SJCRH30 (cell line): ENCODE results near the gene TNKS1BP1. TPM values are rescaled to one million over a fixed set of nuclear protein-coding genes. Genes with fewer than 3 reads are reported as not detected.
"Not testable (repeated sequence)": the region's sequence is repeated elsewhere in the genome, so short reads cannot be mapped to it uniquely, and the experiment has no call there.

ENCODE experiments used
- DNase-seq, 2 experiments: peaks; one replicate each; pipeline ENCODE4 v3.0.0-alpha.2; 2015 to 2020
- H3K27ac ChIP-seq: fragments of 250-450 bp; sonication (Bioruptor Pico); 2 replicates; pipeline ENCODE4 v1.5.1; 2020; ENCODE audit warnings: mild to moderate bottlenecking, moderate library complexity
- H3K27me3 ChIP-seq: fragments of 250-450 bp; sonication (Bioruptor Pico); 2 replicates; pipeline ENCODE4 v1.5.1; 2020; ENCODE audit warnings: mild to moderate bottlenecking, moderate library complexity
- H3K36me3 ChIP-seq: fragments of 250-450 bp; sonication (Bioruptor Pico); 2 replicates; pipeline ENCODE4 v1.5.1; 2020; ENCODE audit warnings: mild to moderate bottlenecking, moderate library complexity
- H3K4me1 ChIP-seq: fragments of 250-450 bp; sonication (Bioruptor Pico); 2 replicates; pipeline ENCODE4 v1.5.1; 2020; ENCODE audit warnings: mild to moderate bottlenecking, moderate library complexity
- H3K4me3 ChIP-seq: fragments of 250-450 bp; sonication (Bioruptor Pico); 2 replicates; pipeline ENCODE4 v1.5.1; 2020; ENCODE audit warnings: mild to moderate bottlenecking, moderate library complexity
- H3K9me3 ChIP-seq: fragments of 250-450 bp; sonication (Bioruptor Pico); replicated peaks from 2 replicates; pipeline ENCODE4 v1.5.1; 2020; ENCODE audit warnings: mild to moderate bottlenecking, moderate library complexity
- total RNA-seq: library from RNA; depleted of rRNA; stranded (reverse); fragments of >200 nt; shearing (Covaris generic); gene quantifications from 2 replicates; pipeline ENCODE4 v1.2.3, GENCODE V29; 2014; rRNA removed

TNKS1BP1 gene, protein sequence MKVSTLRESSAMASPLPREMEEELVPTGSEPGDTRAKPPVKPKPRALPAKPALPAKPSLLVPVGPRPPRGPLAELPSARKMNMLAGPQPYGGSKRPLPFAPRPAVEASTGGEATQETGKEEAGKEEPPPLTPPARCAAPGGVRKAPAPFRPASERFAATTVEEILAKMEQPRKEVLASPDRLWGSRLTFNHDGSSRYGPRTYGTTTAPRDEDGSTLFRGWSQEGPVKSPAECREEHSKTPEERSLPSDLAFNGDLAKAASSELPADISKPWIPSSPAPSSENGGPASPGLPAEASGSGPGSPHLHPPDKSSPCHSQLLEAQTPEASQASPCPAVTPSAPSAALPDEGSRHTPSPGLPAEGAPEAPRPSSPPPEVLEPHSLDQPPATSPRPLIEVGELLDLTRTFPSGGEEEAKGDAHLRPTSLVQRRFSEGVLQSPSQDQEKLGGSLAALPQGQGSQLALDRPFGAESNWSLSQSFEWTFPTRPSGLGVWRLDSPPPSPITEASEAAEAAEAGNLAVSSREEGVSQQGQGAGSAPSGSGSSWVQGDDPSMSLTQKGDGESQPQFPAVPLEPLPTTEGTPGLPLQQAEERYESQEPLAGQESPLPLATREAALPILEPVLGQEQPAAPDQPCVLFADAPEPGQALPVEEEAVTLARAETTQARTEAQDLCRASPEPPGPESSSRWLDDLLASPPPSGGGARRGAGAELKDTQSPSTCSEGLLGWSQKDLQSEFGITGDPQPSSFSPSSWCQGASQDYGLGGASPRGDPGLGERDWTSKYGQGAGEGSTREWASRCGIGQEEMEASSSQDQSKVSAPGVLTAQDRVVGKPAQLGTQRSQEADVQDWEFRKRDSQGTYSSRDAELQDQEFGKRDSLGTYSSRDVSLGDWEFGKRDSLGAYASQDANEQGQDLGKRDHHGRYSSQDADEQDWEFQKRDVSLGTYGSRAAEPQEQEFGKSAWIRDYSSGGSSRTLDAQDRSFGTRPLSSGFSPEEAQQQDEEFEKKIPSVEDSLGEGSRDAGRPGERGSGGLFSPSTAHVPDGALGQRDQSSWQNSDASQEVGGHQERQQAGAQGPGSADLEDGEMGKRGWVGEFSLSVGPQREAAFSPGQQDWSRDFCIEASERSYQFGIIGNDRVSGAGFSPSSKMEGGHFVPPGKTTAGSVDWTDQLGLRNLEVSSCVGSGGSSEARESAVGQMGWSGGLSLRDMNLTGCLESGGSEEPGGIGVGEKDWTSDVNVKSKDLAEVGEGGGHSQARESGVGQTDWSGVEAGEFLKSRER (N-terminal part only)
- total RNA-seq: 53.5 and 70.9 TPM in 2 replicates

GRCh38 chr11:57324886-57325734 is at the start of gene TNKS1BP1:
Gene TNKS1BP1 (minus strand): TSS chr11:57324952. CDS start chr11:57321885, 3,067 bp downstream.
- peak within 1 kb of the TSS; percentile 65 for H3K4me3 ChIP-seq
- no peaks in the 10 kb centered on the region for H3K27me3 ChIP-seq
- H3K36me3 ChIP-seq: peaks cover 41% of the 10 kb centered on the region
- H3K27ac ChIP-seq: peak within 1 kb of the TSS; percentile 78
- peaks cover 21% of the 10 kb centered on the region for H3K4me1 ChIP-seq
- no peaks in the 10 kb centered on the region for H3K9me3 ChIP-seq
- peak; percentile 96 to 98 for DNase-seq

GRCh38 chr11:57373146-57373545 is 48.4 kb upstream of the TNKS1BP1 start:
- H3K4me3 ChIP-seq: no peak overlapping the region
- H3K27ac ChIP-seq: no peak overlapping the region
- H3K27me3 ChIP-seq: peaks cover 3% of the 10 kb centered on the region; the same call in 1 of the 2 replicates
- DNase-seq: no peak
- H3K36me3 ChIP-seq: no peaks in the 10 kb centered on the region
- H3K9me3 ChIP-seq: no peaks in the 10 kb centered on the region
- H3K4me1 ChIP-seq: no peaks in the 10 kb centered on the region

- Histone ChIP-seq H3K4me1 (no peaks in the 10 kb centered on the region), H3K9me3 (no peaks in the 10 kb centered on the region), H3K27me3 (peaks cover 3% of the 10 kb centered on the region; the same call in 1 of the 2 replicates), H3K4me3 (no peak overlapping the region), H3K27ac (no peak overlapping the region), H3K36me3 (no peaks in the 10 kb centered on the region)
- DNase-seq: no peak
These were observed 46.2 kb upstream of the TNKS1BP1 start for GRCh38 chr11:57370941-57371340.

GRCh38 chr11:57370251-57370650 is 45.5 kb upstream of the TNKS1BP1 start:
- Histone ChIP-seq H3K4me1 (no peaks in the 10 kb centered on the region), H3K9me3 (no peaks in the 10 kb centered on the region), H3K27me3 (peaks cover 3% of the 10 kb centered on the region; the same call in 1 of the 2 replicates), H3K36me3 (no peaks in the 10 kb centered on the region), H3K27ac (no peak overlapping the region), H3K4me3 (no peak overlapping the region)
- DNase-seq: no peak

GRCh38 chr11:57368845-57369232 is 44.1 kb upstream of the TNKS1BP1 start:
- Histone ChIP-seq H3K36me3 (no peaks in the 10 kb centered on the region), H3K4me3 (no peak overlapping the region), H3K4me1 (no peaks in the 10 kb centered on the region), H3K27ac (no peak overlapping the region), H3K27me3 (peaks cover 3% of the 10 kb centered on the region; the same call in 1 of the 2 replicates), H3K9me3 (no peaks in the 10 kb centered on the region)
- no peak for DNase-seq

DNA sequence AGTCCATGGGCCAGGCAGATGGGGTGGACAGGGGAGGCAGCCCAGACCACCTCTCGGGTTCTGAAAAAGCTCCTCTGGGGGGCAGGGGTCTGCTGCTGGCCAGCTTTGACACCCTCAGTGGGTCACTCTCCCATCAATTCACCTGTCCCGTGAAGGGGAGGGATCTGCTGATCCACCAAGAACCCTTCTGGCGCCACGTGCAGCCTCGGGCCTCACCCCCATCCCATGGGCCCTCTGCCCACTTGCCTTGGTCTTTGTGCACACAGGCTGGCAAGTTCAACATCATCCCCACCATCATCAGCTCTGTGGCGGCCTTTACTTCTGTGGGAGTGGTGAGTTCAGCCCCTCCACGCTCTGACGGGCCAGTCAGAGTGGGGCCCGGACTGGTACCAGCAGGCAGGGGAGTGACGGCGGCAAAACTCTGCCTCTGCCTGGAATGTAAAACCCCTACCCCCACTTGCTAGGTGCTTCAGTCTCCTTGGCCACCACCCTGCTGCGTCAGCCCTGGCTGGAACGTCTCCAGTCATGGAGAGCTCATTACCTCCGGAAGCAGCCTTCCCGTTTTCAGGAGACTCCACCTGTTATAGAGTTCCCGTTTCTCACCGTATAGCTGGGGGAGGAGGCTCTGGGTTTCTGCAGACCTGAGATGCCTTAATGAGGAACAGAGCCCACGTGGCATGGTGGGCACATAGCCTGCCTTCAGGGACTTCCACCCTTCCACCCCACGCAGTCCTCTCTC is 43.5 kb upstream of the TNKS1BP1 start:
- Histone ChIP-seq H3K4me3 (no peak overlapping the region), H3K36me3 (no peaks in the 10 kb centered on the region), H3K27me3 (peaks cover 2% of the 10 kb centered on the region; the same call in 1 of the 2 replicates), H3K27ac (no peak overlapping the region), H3K4me1 (no peaks in the 10 kb centered on the region), H3K9me3 (no peaks in the 10 kb centered on the region)
- DNase-seq: no peak

DNA sequence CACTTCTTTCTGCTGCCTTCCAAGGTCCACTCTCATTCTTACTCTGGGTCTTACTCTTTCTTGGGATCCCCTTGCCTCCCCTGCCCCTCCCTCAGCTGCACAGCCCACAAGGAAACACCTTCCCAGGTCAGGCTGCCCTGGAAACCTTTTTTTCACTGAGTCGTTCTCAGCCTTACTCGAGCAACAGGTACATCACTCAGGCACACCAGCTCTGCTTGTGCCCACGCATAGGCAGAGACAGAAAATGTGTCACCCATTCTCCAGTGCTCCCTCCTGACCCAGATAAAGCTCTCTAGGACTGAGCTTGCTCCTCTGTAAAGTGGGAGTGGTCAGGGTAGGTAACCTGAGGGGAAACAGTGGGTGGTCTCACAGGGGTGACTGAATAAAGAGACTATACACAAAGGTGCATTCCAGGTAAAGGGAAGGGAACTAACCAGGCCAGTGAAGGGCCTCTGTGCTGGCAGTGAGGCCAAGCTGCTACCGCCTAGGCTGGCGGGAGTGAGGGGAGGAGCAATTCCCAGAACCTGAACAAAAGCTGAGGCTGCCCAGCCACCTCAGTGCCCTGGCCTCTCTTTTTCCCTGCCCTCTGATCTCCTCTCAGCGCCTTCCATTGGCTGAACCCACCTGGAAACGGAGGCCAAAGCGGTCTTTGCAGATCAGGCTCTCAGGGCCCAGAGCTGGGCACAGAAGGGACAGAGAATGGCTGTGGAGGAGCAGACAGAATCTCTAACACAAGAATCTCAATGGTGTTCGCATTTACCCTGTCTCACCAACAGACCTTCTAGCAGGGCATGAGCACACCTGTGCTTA is 40.3 kb upstream of the TNKS1BP1 start:
- no peaks in the 10 kb centered on the region for H3K9me3 ChIP-seq
- H3K27me3 ChIP-seq: 0 out of 2 replicates have a peak, but pooled peaks cover 3% of the 10 kb centered on the region
- H3K4me3 ChIP-seq: no peak overlapping the region
- H3K27ac ChIP-seq: no peak overlapping the region
- H3K36me3 ChIP-seq: no peaks in the 10 kb centered on the region
- DNase-seq: no peak
- peaks cover 5% of the 10 kb centered on the region for H3K4me1 ChIP-seq

DNA sequence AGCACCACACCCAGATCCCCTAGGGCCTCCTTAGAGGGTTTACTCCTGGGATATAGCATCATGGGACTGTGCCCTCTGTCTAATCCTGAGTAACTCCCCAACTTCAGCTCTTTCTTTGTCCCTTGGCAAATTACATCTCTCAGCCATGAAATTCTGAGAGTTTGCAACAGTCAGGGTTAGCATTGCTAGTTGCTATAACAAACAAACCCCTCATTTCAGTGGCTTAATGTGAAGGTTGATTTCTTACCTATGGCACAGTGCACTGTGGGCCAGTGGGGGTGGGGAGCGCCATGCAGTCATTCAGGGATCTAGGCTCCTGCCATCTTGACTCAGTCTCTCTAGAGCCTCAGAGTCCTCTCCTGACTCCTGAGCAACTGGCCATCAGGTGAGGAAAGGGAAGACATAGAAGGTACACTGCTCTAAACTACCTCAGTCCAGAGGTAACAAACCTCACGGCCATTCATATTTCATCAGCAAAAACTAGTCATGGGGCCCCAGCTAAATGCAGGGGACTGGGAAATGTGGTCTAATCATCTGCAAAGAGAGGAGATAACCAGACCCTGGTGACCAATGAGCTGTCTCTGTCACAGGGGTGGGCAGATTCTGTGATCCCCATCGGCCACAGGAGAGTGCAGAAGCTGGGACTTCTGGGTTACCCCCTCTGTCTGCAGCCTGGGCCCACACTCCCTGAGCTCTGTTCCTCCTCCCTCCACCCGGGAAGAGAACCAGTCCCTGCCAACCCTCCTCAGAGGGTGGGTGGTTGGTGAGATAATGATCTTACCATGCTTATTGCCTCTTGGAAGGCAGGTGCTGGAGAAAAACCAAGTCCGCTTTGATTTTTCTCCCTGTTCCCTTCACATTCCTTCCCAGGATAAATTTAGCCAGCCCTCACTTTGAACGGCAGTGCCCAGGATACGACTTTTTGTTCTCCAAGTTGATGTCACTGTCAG is 38.7 kb upstream of the TNKS1BP1 start:
- no peak overlapping the region for H3K27ac ChIP-seq
- peaks cover 13% of the 10 kb centered on the region for H3K4me1 ChIP-seq
- no peaks in the 10 kb centered on the region for H3K36me3 ChIP-seq
- H3K27me3 ChIP-seq: 0 out of 2 replicates have a peak, but pooled peaks cover 3% of the 10 kb centered on the region
- no peak overlapping the region for H3K4me3 ChIP-seq
- H3K9me3 ChIP-seq: no peaks in the 10 kb centered on the region
- no peak for DNase-seq

GRCh38 chr11:57361926-57362325 is 37.2 kb upstream of the TNKS1BP1 start:
- DNase-seq: no peak
- H3K9me3 ChIP-seq: no peaks in the 10 kb centered on the region
- no peak overlapping the region for H3K27ac ChIP-seq
- no peak overlapping the region for H3K4me3 ChIP-seq
- H3K4me1 ChIP-seq: peaks cover 17% of the 10 kb centered on the region
- 0 out of 2 replicates have a peak, but pooled peaks cover 3% of the 10 kb centered on the region for H3K27me3 ChIP-seq
- no peaks in the 10 kb centered on the region for H3K36me3 ChIP-seq

GRCh38 chr11:57361420-57361819 is 36.7 kb upstream of the TNKS1BP1 start:
- not testable (repeated sequence) for DNase-seq, H3K27me3 ChIP-seq
- peaks cover 17% of the 10 kb centered on the region for H3K4me1 ChIP-seq

GRCh38 chr11:57360991-57361390 is 36.2 kb upstream of the TNKS1BP1 start:
- no peak overlapping the region for H3K4me3 ChIP-seq
- peaks cover 17% of the 10 kb centered on the region for H3K4me1 ChIP-seq
- peak in 1 of 2 experiments; percentile 26 for DNase-seq
- no peaks in the 10 kb centered on the region for H3K36me3 ChIP-seq
- 0 out of 2 replicates have a peak, but pooled peaks cover 3% of the 10 kb centered on the region for H3K27me3 ChIP-seq
- no peaks in the 10 kb centered on the region for H3K9me3 ChIP-seq
- no peak overlapping the region for H3K27ac ChIP-seq

More at GRCh38 chr11:57361420-57361819, 36.7 kb upstream of the TNKS1BP1 start:
- H3K9me3 ChIP-seq, H3K4me3 ChIP-seq, H3K27ac ChIP-seq, H3K36me3 ChIP-seq: not testable (repeated sequence)
